Neuron (in vitro differentiated cells): ENCODE measurements around the gene SAG.

Experiments used
- H2AFZ ChIP-seq: one replicate; pipeline ENCODE4 v1.6.1; 2013; ENCODE audit warnings: low read depth, mild to moderate bottlenecking, inconsistent platforms, low read length, moderate library complexity
- H3K27me3 ChIP-seq: one replicate; pipeline ENCODE4 v1.6.1; 2013; ENCODE audit warnings: low read length; ENCODE audit not compliant: insufficient read depth
- H3K36me3 ChIP-seq: one replicate; pipeline ENCODE4 v1.6.1; 2013; ENCODE audit warnings: low read length; ENCODE audit not compliant: insufficient read depth
- H3K4me1 ChIP-seq: one replicate; pipeline ENCODE4 v1.6.1; 2013; ENCODE audit warnings: low read length; ENCODE audit not compliant: insufficient read depth
- H3K4me3 ChIP-seq: 2 replicates; pipeline ENCODE4 v1.5.1; 2013; ENCODE audit warnings: mild to moderate bottlenecking, low read length, moderate library complexity
- H3K9me3 ChIP-seq: one replicate; pipeline ENCODE4 v1.6.1; 2013; ENCODE audit warnings: low read length

The SAG gene

GRCh38 chr2:233355916-233356315, 48.3 kb downstream of the SAG start:
- H3K4me1 ChIP-seq = peaks cover 7% of the 10 kb centered on the region
- no peaks in the 10 kb centered on the region for H3K27me3 ChIP-seq
- no peaks in the 10 kb centered on the region for H3K9me3 ChIP-seq
- no peaks in the 10 kb centered on the region for H3K36me3 ChIP-seq
- H3K4me3 ChIP-seq = no peak overlapping the region
- H2AFZ ChIP-seq = no peak overlapping the region

- Histone ChIP-seq H3K9me3 (no peaks in the 10 kb centered on the region), H3K36me3 (no peaks in the 10 kb centered on the region), H3K4me1 (peaks cover 7% of the 10 kb centered on the region), H2AFZ (no peak overlapping the region), H3K27me3 (no peaks in the 10 kb centered on the region), H3K4me3 (no peak overlapping the region)
Measured at GRCh38 chr2:233356546-233357308, 49.1 kb downstream of the SAG start.

- no peaks in the 10 kb centered on the region for H3K36me3 ChIP-seq
- no peaks in the 10 kb centered on the region for H3K27me3 ChIP-seq
- no peak overlapping the region for H3K4me3 ChIP-seq
- no peak overlapping the region for H2AFZ ChIP-seq
- peaks cover 7% of the 10 kb centered on the region for H3K4me1 ChIP-seq
- peaks cover 1% of the 10 kb centered on the region for H3K9me3 ChIP-seq
Measured at GRCh38 chr2:233358335-233358734, 50.7 kb downstream of the SAG start.

GRCh38 chr2:233358947-233359346, 51.3 kb downstream of the SAG start:
- Histone ChIP-seq H3K4me3 (no peak overlapping the region), H3K4me1 (peaks cover 7% of the 10 kb centered on the region), H3K27me3 (no peaks in the 10 kb centered on the region), H3K36me3 (peaks cover 2% of the 10 kb centered on the region), H3K9me3 (peaks cover 4% of the 10 kb centered on the region), H2AFZ (no peak overlapping the region)

- Histone ChIP-seq H3K4me1 (peaks cover 7% of the 10 kb centered on the region), H3K4me3 (no peak overlapping the region), H3K27me3 (no peaks in the 10 kb centered on the region), H3K36me3 (peaks cover 2% of the 10 kb centered on the region), H2AFZ (no peak overlapping the region), H3K9me3 (peaks cover 4% of the 10 kb centered on the region)
Measured at GRCh38 chr2:233359823-233360222, 52.2 kb downstream of the SAG start.

GRCh38 chr2:233360771-233361176, 53.2 kb downstream of the SAG start:
- Histone ChIP-seq H3K9me3 (peaks cover 4% of the 10 kb centered on the region), H3K27me3 (no peaks in the 10 kb centered on the region), H3K4me1 (no peaks in the 10 kb centered on the region), H3K36me3 (peaks cover 2% of the 10 kb centered on the region), H3K4me3 (no peak overlapping the region), H2AFZ (no peak overlapping the region)

- H3K27me3 ChIP-seq = no peaks in the 10 kb centered on the region
- H3K9me3 ChIP-seq = peaks cover 4% of the 10 kb centered on the region
- no peak overlapping the region for H3K4me3 ChIP-seq
- H3K36me3 ChIP-seq = peaks cover 2% of the 10 kb centered on the region
- no peaks in the 10 kb centered on the region for H3K4me1 ChIP-seq
- no peak overlapping the region for H2AFZ ChIP-seq
Measured at GRCh38 chr2:233361297-233361696, 53.7 kb downstream of the SAG start.

- no peak overlapping the region for H3K4me3 ChIP-seq
- H3K27me3 ChIP-seq = no peaks in the 10 kb centered on the region
- H2AFZ ChIP-seq = no peak overlapping the region
- H3K36me3 ChIP-seq = peaks cover 2% of the 10 kb centered on the region
- H3K9me3 ChIP-seq = peaks cover 4% of the 10 kb centered on the region
- no peaks in the 10 kb centered on the region for H3K4me1 ChIP-seq
Measured at GRCh38 chr2:233362742-233363141, 55.1 kb downstream of the SAG start.

- no peak overlapping the region for H3K4me3 ChIP-seq
- H2AFZ ChIP-seq = no peak overlapping the region
- no peaks in the 10 kb centered on the region for H3K27me3 ChIP-seq
- H3K4me1 ChIP-seq = no peaks in the 10 kb centered on the region
- peaks cover 2% of the 10 kb centered on the region for H3K36me3 ChIP-seq
- peaks cover 4% of the 10 kb centered on the region for H3K9me3 ChIP-seq
Measured at GRCh38 chr2:233363744-233364235, 56.2 kb downstream of the SAG start.

GRCh38 chr2:233365861-233366520, 58.4 kb downstream of the SAG start:
- peaks cover 6% of the 10 kb centered on the region for H3K9me3 ChIP-seq
- H3K36me3 ChIP-seq = peaks cover 2% of the 10 kb centered on the region
- H3K4me1 ChIP-seq = no peaks in the 10 kb centered on the region
- H3K4me3 ChIP-seq = no peak overlapping the region
- no peak overlapping the region for H2AFZ ChIP-seq
- no peaks in the 10 kb centered on the region for H3K27me3 ChIP-seq

- Histone ChIP-seq H3K27me3 (no peaks in the 10 kb centered on the region), H2AFZ (no peak overlapping the region), H3K4me1 (no peaks in the 10 kb centered on the region)
Measured at GRCh38 chr2:233367586-233367985, 60.0 kb downstream of the SAG start.

GRCh38 chr2:233368756-233369155, 61.1 kb downstream of the SAG start:
- Histone ChIP-seq H3K27me3 (no peaks in the 10 kb centered on the region), H3K9me3 (peaks cover 3% of the 10 kb centered on the region), H3K4me1 (no peaks in the 10 kb centered on the region), H3K4me3 (no peak overlapping the region), H2AFZ (no peak overlapping the region), H3K36me3 (peaks cover 5% of the 10 kb centered on the region)

More at GRCh38 chr2:233367586-233367985, 60.0 kb downstream of the SAG start:
- peaks cover 6% of the 10 kb centered on the region for H3K9me3 ChIP-seq
- H3K4me3 ChIP-seq = no peak overlapping the region
- peaks cover 5% of the 10 kb centered on the region for H3K36me3 ChIP-seq

- Histone ChIP-seq H3K4me1 (no peaks in the 10 kb centered on the region), H3K27me3 (no peaks in the 10 kb centered on the region), H2AFZ (no peak overlapping the region), H3K36me3 (peaks cover 5% of the 10 kb centered on the region), H3K4me3 (no peak overlapping the region), H3K9me3 (peaks cover 2% of the 10 kb centered on the region)
Measured at GRCh38 chr2:233369462-233369861, 61.8 kb downstream of the SAG start.
